Body of pancreas (tissue), 4 donors: ENCODE measurements around the gene NAP1L1. TPM values are rescaled to one million over a fixed set of nuclear protein-coding genes. Genes with fewer than 3 reads are reported as not detected.
A peak's percentile ranks its signal among the peaks of the same experiment; 100 is the strongest.

Source experiments
- ATAC-seq: fragments of 150-250 bp; one replicate; pipeline ENCODE4 v1.9.1; 2016
- DNase-seq, 4 donors: peaks; one replicate each; pipeline ENCODE4 v3.0.0-alpha.2; 2019
- H3K27ac ChIP-seq, 4 donors: fragments of 200-600 bp; sonication (generic); 1 replicate in 3 of 4; 2 replicates in 1 of 4; pipeline versions ENCODE4 v1.5.1 to v1.6.1; 2016 to 2019; ENCODE audit warnings: mild to moderate bottlenecking in 1 of 4, mixed read lengths in 1 of 4, moderate library complexity in 1 of 4
- H3K27me3 ChIP-seq, 2 donors: fragments of 200-600 bp; sonication (generic); one replicate each; pipeline ENCODE4 v1.6.0; 2016; ENCODE audit warnings: mild to moderate bottlenecking in 1 of 2
- H3K36me3 ChIP-seq, 2 donors: fragments of 200-600 bp; sonication (generic); replicated peaks in 1 of 2; 2 replicates each; pipeline ENCODE4 v1.5.1; 2016; ENCODE audit warnings: low read depth in 2 of 2; ENCODE audit not compliant: insufficient read depth in 1 of 2
- H3K4me1 ChIP-seq: fragments of 200-600 bp; sonication (generic); one replicate; pipeline ENCODE4 v1.6.0; 2016
- H3K4me3 ChIP-seq, 2 donors: fragments of 200-600 bp; sonication (generic); 1 replicate in 1 of 2; 2 replicates in 1 of 2; pipeline ENCODE4 v1.5.1; 2016 to 2019
- H3K9me3 ChIP-seq, 3 donors: fragments of 200-600 bp; sonication (generic); 1 replicate in 2 of 3; 2 replicates in 1 of 3; pipeline ENCODE4 v1.5.1; 2016
- CTCF ChIP-seq, 7 experiments: fragments of 450-650 bp in 4 of 7; fragments of 200-600 bp in 3 of 7; sonication (generic) in 3 of 7; IDR thresholded peaks; one replicate each; pipeline ENCODE4 v1.5.1; 2016 to 2019; ENCODE audit warnings: antibody characterized with exemption in 7 of 7
- POLR2A ChIP-seq, 3 donors: fragments of 450-650 bp; IDR thresholded peaks; one replicate each; pipeline ENCODE4 v1.6.1; 2016; ENCODE audit warnings: antibody characterized with exemption in 3 of 3, mild to moderate bottlenecking in 2 of 3
- WGBS, 2 donors: methylation state at CpG; one replicate each; pipeline ENCODE4 v1.1.5; 2017; 5-methylcytosine and 5-hydroxymethylcytosine counted together
- intact Hi-C: fragments of 100-400 bp; cut with DNase I; formaldehyde crosslinking; loops from one replicate; pipeline ENCODE4 v1.15.1; 2023
- total RNA-seq, 2 donors: library from RNA; depleted of rRNA; stranded (reverse); fragments of >200 nt; gene quantifications; one replicate each; pipeline ENCODE4 v1.1.0, GENCODE V29; 2016

NAP1L1 gene
- total RNA-seq, 2 donors from 2014 or later, result 151 to 275 TPM

DNA sequence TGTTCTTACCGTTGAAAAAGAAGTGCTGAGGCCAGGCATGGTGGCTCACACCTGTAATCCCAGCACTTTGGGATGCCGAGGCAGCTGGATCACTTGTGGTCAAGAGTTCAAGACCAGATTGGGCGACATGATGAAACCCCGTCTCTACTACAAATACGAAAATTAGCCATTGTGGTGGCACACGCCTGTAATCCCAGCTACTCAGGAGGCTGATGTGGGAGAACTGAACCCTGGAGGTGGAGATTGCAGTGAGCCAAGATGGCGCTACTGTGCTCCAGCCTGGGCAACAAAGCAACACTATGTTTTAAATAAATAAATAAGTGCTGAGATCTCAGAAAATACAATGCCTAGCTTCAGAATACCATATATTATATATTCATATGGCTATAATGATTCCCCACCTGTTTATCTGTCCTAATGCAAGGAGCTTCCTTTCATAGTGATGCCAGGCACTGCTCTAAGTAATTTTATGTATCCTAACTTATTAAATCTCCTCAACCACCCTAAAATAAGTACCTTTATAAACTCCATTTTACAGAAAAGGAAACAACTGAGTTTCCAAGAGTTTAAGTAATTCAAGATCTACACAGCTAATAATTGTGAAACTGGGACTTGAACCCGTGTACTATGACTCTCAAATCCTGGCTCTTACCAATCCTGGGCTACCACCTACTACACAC lies 60.2 kb downstream of the NAP1L1 start:
- ATAC-seq, result no peak
- H3K4me1 ChIP-seq, result peaks cover 25% of the 10 kb centered on the region
- intact Hi-C loops, result no loop called here
- 81 to 84% methylated on average over 8 of the region's 8 CpGs for WGBS, 2 donors
- no peaks in the 10 kb centered on the region for H3K27me3 ChIP-seq
- no peak for TF ChIP-seq POLR2A (IDR thresholded peaks at IDR 0.05)
- no peak for TF ChIP-seq CTCF (IDR thresholded peaks at IDR 0.05)
- DNase-seq, result no peak
- H3K36me3 ChIP-seq, result no peaks in the 10 kb centered on the region
- no peak overlapping the region for H3K27ac ChIP-seq
- H3K4me3 ChIP-seq, result no peak overlapping the region
- no peaks in the 10 kb centered on the region for H3K9me3 ChIP-seq

GRCh38 chr12:76023069-76023690 lies 61.3 kb downstream of the NAP1L1 start:
- no peaks in the 10 kb centered on the region for H3K27me3 ChIP-seq
- H3K9me3 ChIP-seq, result no peaks in the 10 kb centered on the region
- WGBS, 2 donors, result 88 to 100% methylated on average over 1 to 2 of the region's 2 CpGs
- no peak overlapping the region for H3K27ac ChIP-seq
- no peak for DNase-seq
- no peak for ATAC-seq
- TF ChIP-seq POLR2A (IDR thresholded peaks at IDR 0.05) (no peak), CTCF (IDR thresholded peaks at IDR 0.05) (no peak)
- H3K36me3 ChIP-seq, result no peaks in the 10 kb centered on the region
- H3K4me1 ChIP-seq, result peaks cover 18% of the 10 kb centered on the region
- no peak overlapping the region for H3K4me3 ChIP-seq
- intact Hi-C loops, result no loop called here

DNA sequence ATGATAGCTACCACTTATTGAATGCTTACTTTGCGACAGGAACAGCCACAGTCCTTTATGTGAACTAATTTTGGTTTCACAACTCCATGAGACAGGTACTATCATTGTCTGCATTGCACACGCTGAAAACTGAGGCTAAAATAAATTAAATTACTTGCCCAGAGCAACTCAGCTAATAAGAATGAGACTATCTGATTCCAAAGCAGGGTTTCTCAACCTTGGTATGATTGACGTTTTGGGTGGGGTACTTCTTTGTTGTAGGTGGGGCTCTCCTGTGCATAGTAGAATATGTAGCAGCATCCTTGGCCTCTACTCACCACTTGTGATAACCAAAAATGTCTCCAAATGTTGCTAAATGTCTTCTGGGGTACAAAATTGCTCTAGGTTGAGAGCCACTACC lies 62.0 kb downstream of the NAP1L1 start:
- Histone ChIP-seq H3K9me3 (no peaks in the 10 kb centered on the region), H3K4me1 (peaks cover 17% of the 10 kb centered on the region), H3K27ac (no peak overlapping the region), H3K4me3 (no peak overlapping the region), H3K27me3 (no peaks in the 10 kb centered on the region), H3K36me3 (no peaks in the 10 kb centered on the region)
- ATAC-seq (no peak), DNase-seq (no peak)
- TF ChIP-seq CTCF (IDR thresholded peaks at IDR 0.05), result no peak
- WGBS, 2 donors, result 78 to 86% methylated on average over 3 of the region's 3 CpGs
- intact Hi-C loops, result no loop called here

GRCh38 chr12:76020731-76021672 lies 63.5 kb downstream of the NAP1L1 start:
- WGBS, 2 donors, result 56 to 68% methylated on average over 15 of the region's 15 CpGs

More at GRCh38 chr12:76020731-76021672, 63.5 kb downstream of the NAP1L1 start:
- Histone ChIP-seq H3K4me1 (peaks cover 7% of the 10 kb centered on the region), H3K9me3 (no peaks in the 10 kb centered on the region), H3K4me3 (no peak overlapping the region), H3K27ac (peak overlapping the region in 2 of 4 donors; percentile 19 to 61), H3K27me3 (no peaks in the 10 kb centered on the region), H3K36me3 (no peaks in the 10 kb centered on the region)
- ATAC-seq (peak; percentile 57), DNase-seq (peak in 1 of 4 donors; percentile 39)
- TF ChIP-seq CTCF (IDR thresholded peaks at IDR 0.05) (no peak), POLR2A (IDR thresholded peaks at IDR 0.05) (no peak)
- intact Hi-C loops, result no loop called here
